ENCODE measurements around the gene TAF11L5.
A peak's percentile ranks its signal among the peaks of the same experiment; 100 is the strongest.
"Not testable (repeated sequence)": the region's sequence is repeated elsewhere in the genome, so short reads cannot be mapped to it uniquely, and the experiment has no call there.

Gene TAF11L5
- 0 reads per million in 2 donors for total RNA-seq

DNA sequence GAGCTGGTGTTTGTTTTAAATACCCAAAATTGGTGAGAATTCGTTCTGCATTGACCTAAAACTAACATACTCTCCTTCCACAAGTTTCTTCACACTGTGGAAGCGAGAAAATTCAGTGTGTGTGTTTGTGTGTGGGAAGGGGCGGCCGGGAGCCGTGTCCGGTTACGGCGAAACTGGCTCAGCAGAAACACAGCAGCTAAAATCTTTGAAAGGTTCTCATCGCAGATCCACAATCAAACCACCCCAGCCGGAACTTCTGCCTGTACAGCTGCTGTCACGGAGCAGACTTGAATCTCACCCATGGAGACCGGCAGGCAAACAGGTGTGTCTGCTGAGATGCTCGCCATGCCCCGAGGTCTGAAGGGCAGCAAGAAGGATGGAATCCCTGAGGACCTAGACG is at the start of gene TAF11L5:
TAF11L5 (plus strand) TSS at position 301 of the 400 bp plus-strand sequence.
- not testable (repeated sequence) for DNase-seq

DNA sequence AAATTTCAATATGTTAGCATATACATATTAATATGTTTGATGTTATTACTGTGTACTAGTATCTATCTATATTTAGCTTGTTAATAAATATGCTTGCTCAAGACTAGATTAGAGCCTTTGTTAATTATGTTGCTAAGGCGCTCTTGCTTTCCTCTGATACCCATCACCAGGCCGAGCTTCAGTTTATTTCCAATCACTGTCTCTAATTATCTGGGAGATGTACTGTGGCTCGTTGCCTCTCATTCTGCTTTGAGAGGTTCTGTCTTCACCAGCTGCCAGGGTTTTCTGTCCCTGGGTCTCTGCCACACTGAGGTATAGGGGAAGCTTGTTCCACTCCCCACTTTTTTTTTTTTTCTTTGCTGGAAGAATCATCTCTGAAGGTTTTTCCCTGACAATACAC is 48.0 kb upstream of the TAF11L5 start:
- no peak for DNase-seq

DNA sequence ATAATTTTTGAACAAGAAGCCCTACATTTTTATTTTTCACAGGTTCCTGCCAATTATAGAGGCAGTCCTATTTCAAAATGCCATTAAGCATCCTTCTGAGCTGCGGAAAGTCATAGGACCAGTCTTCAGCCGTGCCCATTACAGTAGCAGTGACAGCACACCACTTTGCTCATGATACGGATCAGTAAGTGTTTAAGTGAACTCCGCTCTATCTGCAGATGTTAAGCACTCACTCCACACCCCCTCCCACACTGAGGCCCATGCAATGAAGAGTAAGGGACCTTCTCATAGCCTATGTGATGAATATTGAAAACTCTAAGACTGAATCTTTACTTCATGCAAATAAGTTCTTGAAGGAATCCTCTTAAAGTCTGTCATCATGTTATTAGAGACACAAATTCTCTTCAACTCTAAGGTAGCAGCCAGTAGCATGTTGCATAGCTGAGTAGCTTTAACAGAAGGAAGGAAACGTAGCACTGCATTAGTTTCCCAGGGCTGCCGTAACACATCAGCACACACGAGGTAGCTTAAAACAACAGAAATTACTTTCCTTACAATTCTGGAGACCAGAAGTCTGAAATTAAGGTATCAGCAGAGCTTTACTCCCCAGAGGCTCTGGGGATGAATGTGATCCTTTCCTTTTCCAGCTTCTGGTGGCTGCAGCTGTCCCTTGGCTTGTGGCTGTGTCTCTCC is 47.3 kb upstream of the TAF11L5 start:
- DNase-seq, result no peak

DNA sequence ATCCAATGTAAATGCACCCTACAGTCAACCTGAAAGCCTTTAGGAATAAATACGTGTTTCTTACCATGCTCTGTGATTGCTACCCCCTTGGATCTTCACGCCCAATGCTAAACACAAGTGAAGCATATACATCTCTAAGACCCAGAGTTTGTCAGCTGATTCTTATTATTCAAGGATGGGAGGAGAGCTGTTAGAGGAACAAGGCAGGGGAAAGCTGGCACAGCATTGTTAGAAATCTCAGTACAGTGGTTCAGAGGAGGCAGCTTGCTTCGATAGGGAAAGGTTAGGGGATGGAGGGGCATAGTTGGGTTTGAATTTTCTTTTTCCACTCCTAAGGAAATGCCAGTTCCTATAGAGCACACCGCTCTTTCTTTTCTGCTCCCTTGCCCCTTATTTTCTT is 43.7 kb upstream of the TAF11L5 start:
- no peak for DNase-seq

DNA sequence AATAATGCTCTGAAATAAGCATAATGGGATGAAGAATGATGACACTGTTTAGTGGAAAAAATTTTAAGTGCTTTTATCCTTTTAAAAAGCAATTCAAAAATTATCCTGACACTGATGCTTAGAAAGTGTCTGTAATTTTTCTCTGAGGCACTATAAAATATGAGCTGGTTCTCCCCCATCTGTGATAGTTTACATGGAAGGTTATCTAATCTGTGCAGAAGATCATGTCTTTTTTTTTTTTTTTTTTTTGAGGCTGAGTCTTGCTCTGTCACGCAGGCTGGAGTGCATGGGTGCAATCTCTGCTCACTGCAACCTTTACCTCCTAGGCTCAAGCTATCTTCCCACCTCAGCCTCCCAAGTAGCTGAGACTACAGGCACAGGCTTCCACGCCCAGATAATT is 42.2 kb upstream of the TAF11L5 start:
- DNase-seq, result no peak

DNA sequence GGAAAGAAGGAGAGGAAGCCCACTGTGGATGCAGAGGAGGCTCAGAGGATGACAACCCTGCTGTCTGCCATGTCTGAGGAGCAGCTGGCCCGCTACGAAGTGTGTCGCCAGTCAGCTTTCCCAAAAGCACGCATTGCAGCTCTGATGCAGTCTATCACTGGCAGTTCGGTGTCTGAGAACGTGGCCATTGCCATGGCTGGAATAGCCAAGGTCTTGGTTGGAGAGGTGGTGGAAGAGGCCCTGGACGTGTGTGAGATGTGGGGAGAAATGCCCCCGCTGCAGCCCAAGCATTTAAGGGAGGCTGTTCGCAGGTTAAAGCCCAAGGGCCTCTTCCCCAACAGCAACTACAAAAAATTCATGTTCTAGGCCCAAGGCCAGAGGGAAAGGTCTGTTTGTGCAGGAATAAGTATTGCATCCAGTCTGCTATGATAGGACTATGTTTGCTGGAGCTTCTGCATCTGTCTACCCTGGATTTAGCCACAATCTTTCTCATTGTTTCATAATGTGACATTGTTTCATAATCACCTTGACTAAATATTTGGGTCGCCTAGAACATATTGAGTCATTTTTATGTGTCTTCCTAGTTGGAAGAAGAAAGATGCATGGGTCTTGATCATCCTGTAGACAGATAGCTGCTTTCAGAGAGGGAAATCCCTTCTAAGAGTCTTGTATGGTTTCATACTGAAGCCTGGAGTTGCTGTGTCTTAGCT is 38.4 kb upstream of the TAF11L5 start:
- DNase-seq, result not testable (repeated sequence)

DNA sequence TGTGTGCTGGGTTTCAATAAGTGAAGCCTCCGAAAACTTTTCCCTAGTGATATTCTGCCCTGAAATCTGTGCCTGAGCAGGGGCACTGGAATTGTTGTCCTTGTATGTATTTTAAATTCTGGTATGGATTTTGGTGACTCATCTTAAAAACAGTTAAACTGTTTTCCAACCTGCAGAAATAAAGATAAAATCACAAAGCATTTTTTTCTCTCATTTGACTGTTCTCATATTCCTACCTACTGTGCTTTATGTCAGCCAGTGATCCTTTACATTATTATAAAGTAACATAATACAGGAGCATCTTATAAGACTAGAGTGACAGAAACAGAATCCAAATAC is 37.9 kb upstream of the TAF11L5 start:
- DNase-seq, result no peak

DNA sequence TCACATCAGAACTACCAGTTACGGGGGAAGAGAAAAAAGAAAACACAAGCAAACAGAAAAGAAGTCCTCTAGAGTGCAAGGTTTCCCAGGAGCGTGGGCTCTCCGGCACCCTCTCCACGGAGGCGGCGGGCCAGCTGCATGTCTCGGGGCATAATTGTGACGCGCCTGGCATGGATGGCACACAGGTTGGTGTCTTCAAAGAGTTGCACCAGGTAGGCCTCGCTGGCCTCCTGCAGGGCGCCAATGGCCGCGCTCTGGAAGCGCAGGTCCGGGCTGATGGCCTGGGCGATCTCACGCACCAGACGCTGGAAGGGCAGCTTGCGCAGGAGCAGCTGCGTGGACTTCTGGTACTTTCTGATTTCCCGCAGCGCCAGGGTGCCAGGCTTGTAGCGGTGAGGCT is 33.8 kb upstream of the TAF11L5 start:
- DNase-seq, result peak; percentile 1

DNA sequence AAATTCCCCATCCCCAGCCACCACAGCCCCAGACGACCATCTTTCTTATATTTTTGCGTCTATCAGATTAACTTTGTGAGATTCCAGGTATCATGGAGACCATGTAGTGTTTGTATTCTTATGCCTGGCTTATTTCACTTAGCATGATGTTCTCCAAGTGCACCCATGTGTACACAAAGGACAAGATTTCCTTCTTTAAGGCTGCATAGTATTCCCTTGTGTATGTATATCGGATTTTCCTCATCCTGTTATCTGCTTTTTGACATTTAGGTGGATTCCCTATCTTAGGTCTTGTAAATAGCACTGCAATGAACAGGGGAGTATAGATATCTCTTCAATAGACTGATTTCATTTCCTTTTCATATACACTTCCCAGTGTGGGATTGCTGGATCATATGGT is 32.3 kb upstream of the TAF11L5 start:
- no peak for DNase-seq

DNA sequence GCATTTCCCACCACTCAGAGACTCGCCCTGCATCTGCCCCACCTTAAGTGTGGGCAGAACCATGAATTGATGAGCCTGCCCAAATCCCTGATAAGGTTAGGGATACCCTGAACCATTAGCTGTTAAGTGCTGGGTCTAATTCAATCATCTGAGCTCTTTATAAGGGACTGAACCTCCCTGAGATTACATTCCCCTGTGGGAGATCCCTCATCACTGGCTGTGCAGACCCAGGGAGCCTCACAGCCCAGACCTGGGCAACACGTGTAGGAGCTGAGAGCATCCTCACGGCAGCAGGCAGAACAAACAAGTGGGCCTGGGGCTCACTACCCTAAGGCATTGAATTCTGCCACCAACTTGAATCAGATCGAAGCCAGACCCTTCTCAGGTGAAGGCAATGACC is 27.6 kb upstream of the TAF11L5 start:
- DNase-seq, result no peak

DNA sequence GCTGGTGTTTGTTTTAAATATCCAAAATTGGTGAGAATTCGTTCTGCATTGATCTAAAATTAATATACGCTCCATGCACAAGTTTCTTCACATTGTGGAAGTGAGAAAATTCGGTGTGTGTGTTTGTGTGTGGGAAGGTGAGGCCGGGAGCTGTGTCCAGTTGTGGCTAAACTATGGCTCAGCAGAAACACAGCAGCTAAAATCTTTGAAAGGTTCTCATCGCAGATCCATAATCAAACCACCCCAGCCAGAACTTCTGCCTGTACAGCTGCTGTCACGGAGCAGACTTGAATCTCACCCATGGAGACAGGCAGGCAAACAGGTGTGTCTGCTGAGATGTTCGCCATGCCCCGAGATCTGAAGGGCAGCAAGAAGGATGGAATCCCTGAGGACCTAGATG is 27.1 kb upstream of the TAF11L5 start, which contains the start of gene TAF11L2:
TAF11L2 (plus strand) TSS at position 301 of the 400 bp plus-strand sequence.
- DNase-seq, result not testable (repeated sequence)

DNA sequence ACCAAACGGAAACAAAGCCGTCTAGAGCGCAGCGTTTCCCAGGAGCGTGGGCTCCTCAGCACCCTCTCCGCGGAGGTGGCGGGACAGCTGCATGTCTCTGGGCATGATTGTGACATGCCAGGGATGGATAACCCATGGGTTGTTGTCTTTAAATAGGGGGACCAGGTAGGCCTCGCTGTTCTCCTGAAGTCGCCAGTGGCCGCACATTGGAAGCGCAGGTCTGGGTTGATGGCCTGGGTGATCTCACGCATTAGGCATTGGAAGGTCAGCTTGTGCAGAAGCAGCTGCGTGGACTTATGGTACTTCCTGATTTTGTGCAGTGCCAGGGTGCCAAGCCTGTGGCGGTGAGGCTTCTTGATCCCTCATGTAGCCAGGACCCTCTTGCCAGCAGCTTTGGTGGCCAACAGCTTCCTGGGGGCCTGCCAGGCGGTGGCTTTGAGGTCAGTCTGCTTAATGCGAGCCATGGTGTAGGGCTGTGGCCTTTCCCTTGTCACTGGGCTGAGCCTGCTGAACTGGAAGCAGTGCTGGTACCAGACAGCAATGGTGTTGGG is 13.2 kb upstream of the TAF11L5 start:
- DNase-seq, result no peak

DNA sequence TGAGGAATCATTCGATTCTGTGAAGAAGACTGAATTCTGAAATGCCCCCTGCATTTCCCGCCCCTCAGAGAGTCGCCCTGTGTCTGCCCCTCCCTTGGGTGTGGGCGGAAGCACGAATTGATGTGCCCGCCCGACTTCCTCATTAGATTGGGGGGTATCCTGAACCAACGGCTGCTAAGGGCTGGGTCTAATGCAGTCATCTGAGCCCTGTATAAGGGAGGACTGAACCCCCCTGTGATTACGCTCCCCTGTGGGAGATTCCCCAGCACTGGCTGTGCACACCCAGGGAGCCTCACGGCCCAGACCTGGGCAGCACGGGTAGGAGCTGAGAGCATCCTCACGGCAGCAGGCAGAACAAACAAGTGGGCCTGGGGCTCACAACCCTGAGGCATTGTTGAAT is 7.5 kb upstream of the TAF11L5 start:
- DNase-seq, result not testable (repeated sequence)

DNA sequence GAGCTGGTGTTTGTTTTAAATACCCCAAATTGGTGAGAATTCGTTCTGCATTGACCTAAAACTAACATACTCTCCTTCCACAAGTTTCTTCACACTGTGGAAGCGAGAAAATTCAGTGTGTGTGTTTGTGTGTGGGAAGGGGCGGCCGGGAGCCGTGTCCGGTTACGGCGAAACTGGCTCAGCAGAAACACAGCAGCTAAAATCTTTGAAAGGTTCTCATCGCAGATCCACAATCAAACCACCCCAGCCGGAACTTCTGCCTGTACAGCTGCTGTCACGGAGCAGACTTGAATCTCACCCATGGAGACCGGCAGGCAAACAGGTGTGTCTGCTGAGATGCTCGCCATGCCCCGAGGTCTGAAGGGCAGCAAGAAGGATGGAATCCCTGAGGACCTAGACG is 7.0 kb upstream of the TAF11L5 start, which contains the start of gene TAF11L3:
TAF11L3 (plus strand) TSS at position 301 of the 400 bp plus-strand sequence.
- DNase-seq, result not testable (repeated sequence)

DNA sequence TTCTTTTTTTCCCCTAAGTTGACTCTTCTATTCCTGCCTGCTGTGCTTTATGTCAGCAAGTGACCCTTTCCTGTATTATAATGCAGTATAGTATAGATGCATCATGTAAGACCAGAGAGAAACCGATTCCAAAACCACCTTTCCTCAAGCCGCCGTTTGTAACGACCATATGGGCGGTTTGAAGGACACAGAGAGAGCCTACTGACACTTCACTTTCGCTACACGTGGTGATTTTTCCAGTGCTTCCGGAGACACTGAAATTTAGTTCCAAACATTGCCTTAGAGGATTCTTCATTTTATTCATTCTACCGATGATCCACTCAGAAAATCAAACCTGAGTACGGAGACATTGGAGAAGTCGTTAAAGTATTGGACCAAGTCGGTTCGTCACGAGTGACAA is 5.5 kb upstream of the TAF11L5 start:
- DNase-seq, result not testable (repeated sequence)

DNA sequence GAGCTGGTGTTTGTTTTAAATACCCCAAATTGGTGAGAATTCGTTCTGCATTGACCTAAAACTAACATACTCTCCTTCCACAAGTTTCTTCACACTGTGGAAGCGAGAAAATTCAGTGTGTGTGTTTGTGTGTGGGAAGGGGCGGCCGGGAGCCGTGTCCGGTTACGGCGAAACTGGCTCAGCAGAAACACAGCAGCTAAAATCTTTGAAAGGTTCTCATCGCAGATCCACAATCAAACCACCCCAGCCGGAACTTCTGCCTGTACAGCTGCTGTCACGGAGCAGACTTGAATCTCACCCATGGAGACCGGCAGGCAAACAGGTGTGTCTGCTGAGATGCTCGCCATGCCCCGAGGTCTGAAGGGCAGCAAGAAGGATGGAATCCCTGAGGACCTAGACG is 3.5 kb upstream of the TAF11L5 start, which contains the start of gene TAF11L4:
TAF11L4 (plus strand) TSS at position 301 of the 400 bp plus-strand sequence.
- DNase-seq, result not testable (repeated sequence)

DNA sequence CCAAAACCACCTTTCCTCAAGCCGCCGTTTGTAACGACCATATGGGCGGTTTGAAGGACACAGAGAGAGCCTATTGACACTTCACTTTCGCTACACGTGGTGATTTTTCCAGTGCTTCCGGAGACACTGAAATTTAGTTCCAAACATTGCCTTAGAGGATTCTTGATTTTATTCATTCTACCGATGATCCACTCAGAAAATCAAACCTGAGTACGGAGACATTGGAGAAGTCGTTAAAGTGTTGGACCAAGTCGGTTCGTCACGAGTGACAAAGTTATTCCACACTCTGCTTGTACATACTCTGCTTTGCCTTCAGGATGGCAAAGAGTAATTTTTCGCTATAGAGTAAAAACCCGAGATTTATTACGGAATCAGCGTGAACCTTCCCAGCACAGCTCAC is 1.5 kb downstream of the TAF11L5 start:
- DNase-seq, result not testable (repeated sequence)

DNA sequence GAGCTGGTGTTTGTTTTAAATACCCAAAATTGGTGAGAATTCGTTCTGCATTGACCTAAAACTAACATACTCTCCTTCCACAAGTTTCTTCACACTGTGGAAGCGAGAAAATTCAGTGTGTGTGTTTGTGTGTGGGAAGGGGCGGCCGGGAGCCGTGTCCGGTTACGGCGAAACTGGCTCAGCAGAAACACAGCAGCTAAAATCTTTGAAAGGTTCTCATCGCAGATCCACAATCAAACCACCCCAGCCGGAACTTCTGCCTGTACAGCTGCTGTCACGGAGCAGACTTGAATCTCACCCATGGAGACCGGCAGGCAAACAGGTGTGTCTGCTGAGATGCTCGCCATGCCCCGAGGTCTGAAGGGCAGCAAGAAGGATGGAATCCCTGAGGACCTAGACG is 3.3 kb downstream of the TAF11L5 start, which contains the start of gene TAF11L6:
TAF11L6 (plus strand) TSS at position 301 of the 400 bp plus-strand sequence.
- DNase-seq, result not testable (repeated sequence)
